CD4-positive, alpha-beta memory T cell (primary cell): ENCODE data around the gene ADAD2. TPM values are rescaled to one million over a fixed set of nuclear protein-coding genes. Genes with fewer than 3 reads are reported as not detected.
"Not testable (repeated sequence)": the region's sequence is repeated elsewhere in the genome, so short reads cannot be mapped to it uniquely, and the experiment has no call there.

Experiments
- CTCF ChIA-PET: fragments of 350-600 bp; sonication (Branson Sonifier 250); formaldehyde crosslinking; loops from one replicate; lab custom pipeline; 2021; ENCODE audit warnings: inconsistent platforms; ENCODE audit not compliant: partially characterized antibody; lab: Charles Lee
- POLR2A ChIA-PET: fragments of 350-600 bp; sonication (Branson Sonifier 250); formaldehyde crosslinking; loops from one replicate; lab custom pipeline; 2021; ENCODE audit not compliant: partially characterized antibody; lab: Charles Lee
- DNase-seq, 5 donors: peaks; one replicate each; pipeline versions ENCODE4 v3.0.0 to v3.0.0-alpha.2; 2020 to 2022; ENCODE audit warnings: mixed read lengths in 1 of 5
- H3K27ac ChIP-seq: one replicate; pipeline ENCODE4 v1.7.0; 2013; ENCODE audit warnings: low read depth, low read length
- H3K27me3 ChIP-seq: 2 replicates; pipeline ENCODE4 v1.7.0; 2013; ENCODE audit warnings: mild to moderate bottlenecking, low read length, moderate library complexity; ENCODE audit not compliant: insufficient read depth
- H3K36me3 ChIP-seq: 2 replicates; pipeline ENCODE4 v1.7.0; 2013; ENCODE audit warnings: mild to moderate bottlenecking, low read length, moderate library complexity; ENCODE audit not compliant: insufficient read depth
- H3K4me1 ChIP-seq: 2 replicates; pipeline ENCODE4 v1.7.0; 2013; ENCODE audit warnings: mild to moderate bottlenecking, low read length, moderate library complexity; ENCODE audit not compliant: insufficient read depth
- H3K4me3 ChIP-seq, 2 donors: one replicate each; pipeline ENCODE4 v1.7.0; 2013; ENCODE audit warnings: low read length in 2 of 2, mild to moderate bottlenecking in 1 of 2
- H3K9me3 ChIP-seq, 2 donors: one replicate each; pipeline ENCODE4 v1.7.0; 2013; ENCODE audit warnings: low read length in 2 of 2, control low read depth in 1 of 2; ENCODE audit not compliant: control insufficient read depth in 1 of 2
- H3K27ac Mint-ChIP-seq, 7 donors: one replicate each; pipeline ENCODE4 v1.8.0; 2020 to 2021; ENCODE audit warnings: mixed read lengths in 7 of 7, mild to moderate bottlenecking in 6 of 7, inconsistent platforms in 3 of 7, moderate library complexity in 3 of 7
- H3K27me3 Mint-ChIP-seq, 2 donors: one replicate each; pipeline ENCODE4 v1.8.0; 2020 to 2021; ENCODE audit warnings: mixed read lengths in 2 of 2
- H3K36me3 Mint-ChIP-seq, 2 donors: one replicate each; pipeline ENCODE4 v1.8.0; 2020 to 2021; ENCODE audit warnings: mixed read lengths in 2 of 2, inconsistent platforms in 1 of 2, mild to moderate bottlenecking in 1 of 2
- H3K4me1 Mint-ChIP-seq, 4 donors: one replicate each; pipeline ENCODE4 v1.8.0; 2020 to 2021; ENCODE audit warnings: mixed read lengths in 4 of 4, mild to moderate bottlenecking in 1 of 4
- H3K4me3 Mint-ChIP-seq, 8 donors: one replicate each; pipeline ENCODE4 v1.8.0; 2020 to 2021; ENCODE audit warnings: mixed read lengths in 8 of 8, mild to moderate bottlenecking in 7 of 8, moderate library complexity in 6 of 8, inconsistent platforms in 3 of 8
- H3K9me3 Mint-ChIP-seq, 8 donors: one replicate each; pipeline ENCODE4 v1.8.0; 2020 to 2021; ENCODE audit warnings: mixed read lengths in 8 of 8, mild to moderate bottlenecking in 5 of 8, inconsistent platforms in 3 of 8, moderate library complexity in 1 of 8
- intact Hi-C: fragments of 100-400 bp; cut with micrococcal nuclease; formaldehyde crosslinking; loops from one replicate; pipeline ENCODE4 v1.15.1; 2023
- polyA plus RNA-seq, 2 donors: library from polyadenylated mRNA; unstranded; fragments of 300-500 nt; fragmentation: Illumina TruSeq; gene quantifications; one replicate each; pipeline ENCODE4 v1.2.3, GENCODE V29; 2021
- total RNA-seq, 2 experiments: library from RNA; stranded (reverse); gene quantifications; one replicate each; pipeline ENCODE4 v1.2.3, GENCODE V29; 2021

Gene ADAD2
- total and polyA plus RNA-seq, 4 experiments from 2014 or later, result not detected

DNA sequence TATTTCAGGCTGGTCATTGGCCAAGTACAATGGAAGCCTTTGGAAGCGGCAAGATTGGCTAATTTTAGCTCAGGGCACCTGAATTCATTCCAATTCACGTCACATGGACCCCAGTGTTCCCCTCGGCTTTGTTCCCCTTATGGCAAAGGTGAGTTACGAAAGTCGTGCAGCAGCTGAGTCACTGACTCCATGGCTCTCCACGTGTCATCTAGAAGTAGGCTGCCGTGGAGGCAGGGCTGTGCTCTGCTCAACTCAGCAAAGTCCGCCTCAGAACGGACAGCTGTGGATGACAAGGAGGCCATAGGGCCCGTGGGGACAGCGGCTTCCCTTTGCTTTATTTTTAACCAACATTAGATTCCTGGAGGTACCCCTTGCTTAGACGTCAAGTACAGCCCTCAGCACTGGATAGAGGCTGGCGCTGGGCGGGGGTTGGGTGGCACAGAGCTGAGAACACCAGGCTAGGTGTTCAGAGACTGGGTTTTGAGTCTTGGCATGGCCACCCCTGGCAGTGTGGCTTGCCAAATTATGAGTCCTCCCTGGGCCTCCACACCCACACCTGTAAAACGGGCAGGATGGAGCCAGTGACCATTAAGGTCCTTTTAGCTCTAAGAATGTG is 23.6 kb downstream of the ADAD2 start:
- H3K4me3 Mint-ChIP-seq, result no peak overlapping the region
- ChIA-PET POLR2A (no interaction called here), CTCF (no interaction called here)
- intact Hi-C loops, result no loop called here
- Histone ChIP-seq H3K4me3 (no peak overlapping the region), H3K36me3 (no peaks in the 10 kb centered on the region), H3K27ac (no peak overlapping the region), H3K4me1 (no peaks in the 10 kb centered on the region), H3K27me3 (no peaks in the 10 kb centered on the region), H3K9me3 (no peaks in the 10 kb centered on the region)
- H3K9me3 Mint-ChIP-seq, result peaks cover 0 to 2% (median 0%) of the 10 kb centered on the region in 8 donors
- no peak overlapping the region for H3K27ac Mint-ChIP-seq
- DNase-seq, result no peak
- no peaks in the 10 kb centered on the region for H3K4me1 Mint-ChIP-seq
- peaks cover 3 to 5% of the 10 kb centered on the region in 2 donors for H3K27me3 Mint-ChIP-seq
- H3K36me3 Mint-ChIP-seq, result no peaks in the 10 kb centered on the region

DNA sequence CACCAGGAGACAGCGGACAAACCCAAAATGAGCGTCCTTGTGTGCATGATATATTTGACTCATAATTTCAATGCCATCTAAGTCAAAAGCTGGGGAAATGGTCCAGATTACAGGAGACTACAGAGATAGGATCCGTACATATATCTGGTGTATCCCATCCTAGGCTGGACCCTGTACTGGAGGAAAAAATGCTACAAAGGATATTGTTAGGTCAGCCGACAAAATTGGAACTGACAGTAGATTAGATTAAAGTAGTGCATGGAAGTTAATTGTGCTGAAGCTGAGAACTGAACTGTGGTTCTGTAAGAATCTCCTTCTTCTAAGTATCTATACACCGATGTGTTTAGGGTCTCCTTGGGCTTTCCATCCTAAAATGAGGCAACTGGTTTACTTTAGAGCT is 24.6 kb downstream of the ADAD2 start:
- POLR2A ChIA-PET, result no interaction called here
- no peaks in the 10 kb centered on the region for H3K4me1 Mint-ChIP-seq

DNA sequence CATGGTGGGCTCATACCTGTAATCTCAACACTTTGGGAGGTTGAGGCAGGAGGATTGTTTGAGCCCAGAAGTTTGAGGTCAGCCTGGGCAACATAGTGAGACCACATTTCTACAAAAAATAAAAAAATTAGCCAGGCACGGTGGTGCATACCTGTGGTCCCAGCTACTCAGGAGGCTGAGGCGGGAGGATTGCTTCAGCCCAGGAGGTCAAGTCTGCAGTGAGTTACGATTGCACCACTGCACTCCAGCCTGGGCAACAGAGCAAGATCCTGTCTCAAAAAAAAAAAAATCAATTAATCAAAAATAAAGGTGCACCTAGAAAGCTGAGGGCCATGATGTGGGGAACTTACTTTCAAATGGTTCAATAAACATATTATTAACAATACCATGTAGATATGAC is 25.2 kb downstream of the ADAD2 start:
- H3K36me3 Mint-ChIP-seq, intact Hi-C loops, POLR2A ChIA-PET, H3K4me3 ChIP-seq, DNase-seq, H3K4me1 ChIP-seq, H3K4me3 Mint-ChIP-seq, H3K36me3 ChIP-seq, H3K9me3 ChIP-seq, H3K4me1 Mint-ChIP-seq, H3K27ac Mint-ChIP-seq, H3K27ac ChIP-seq, CTCF ChIA-PET, H3K9me3 Mint-ChIP-seq, H3K27me3 Mint-ChIP-seq, H3K27me3 ChIP-seq: not testable (repeated sequence)

More for the DNA sequence above, 24.6 kb downstream of the ADAD2 start:
- Histone ChIP-seq H3K27me3 (no peaks in the 10 kb centered on the region), H3K4me3 (no peak overlapping the region), H3K9me3 (no peaks in the 10 kb centered on the region), H3K4me1 (no peaks in the 10 kb centered on the region), H3K36me3 (no peaks in the 10 kb centered on the region), H3K27ac (no peak overlapping the region)
- CTCF ChIA-PET, result no interaction called here
- no peak overlapping the region for H3K4me3 Mint-ChIP-seq
- no peaks in the 10 kb centered on the region for H3K36me3 Mint-ChIP-seq
- intact Hi-C loops, result no loop called here
- no peaks in the 10 kb centered on the region for H3K9me3 Mint-ChIP-seq
- H3K27ac Mint-ChIP-seq, result no peak overlapping the region
- peaks cover 3 to 6% of the 10 kb centered on the region in 2 donors for H3K27me3 Mint-ChIP-seq
- DNase-seq, result no peak

DNA sequence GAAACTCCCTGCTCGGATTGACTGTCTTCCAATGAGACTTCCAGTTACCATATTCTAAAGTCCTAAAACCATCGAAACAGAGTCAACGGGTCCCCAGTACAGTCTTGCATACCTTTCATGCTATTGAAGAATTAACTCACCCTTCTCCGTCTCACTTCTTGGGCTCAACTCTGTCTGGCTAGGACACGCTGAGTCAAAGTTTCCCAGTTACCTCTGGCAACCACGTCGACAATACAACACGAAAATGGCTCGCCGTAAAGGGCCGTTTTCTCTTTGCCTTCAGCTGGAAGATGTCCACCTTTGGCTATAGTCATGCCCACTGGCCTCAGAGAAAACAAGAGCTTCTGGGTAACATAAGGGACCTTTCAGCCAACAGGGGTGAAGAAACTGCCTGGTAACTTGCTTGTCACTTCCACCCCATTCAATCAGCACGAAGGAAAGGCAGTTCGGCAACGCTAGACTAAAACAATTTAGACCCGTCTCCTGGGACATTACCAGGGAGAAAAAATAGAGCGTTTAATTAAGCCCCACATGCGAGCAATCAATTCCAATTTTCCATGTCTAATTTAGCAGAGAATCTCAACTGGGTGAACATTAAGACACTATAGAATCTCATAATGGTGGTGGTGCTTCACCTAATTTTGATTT is 27.3 kb downstream of the ADAD2 start:
- DNase-seq, result no peak
- no peaks in the 10 kb centered on the region for H3K4me1 ChIP-seq
- Mint-ChIP-seq H3K27me3 (peaks cover 11 to 12% of the 10 kb centered on the region in 2 donors), H3K4me1 (no peaks in the 10 kb centered on the region), H3K27ac (no peak overlapping the region), H3K36me3 (no peaks in the 10 kb centered on the region), H3K9me3 (no peaks in the 10 kb centered on the region), H3K4me3 (no peak overlapping the region)
- POLR2A ChIA-PET, result no interaction called here
- H3K27ac ChIP-seq, result no peak overlapping the region
- H3K27me3 ChIP-seq, result no peaks in the 10 kb centered on the region
- H3K36me3 ChIP-seq, result no peaks in the 10 kb centered on the region
- CTCF ChIA-PET, result no interaction called here
- intact Hi-C loops, result no loop called here
- H3K9me3 ChIP-seq, result no peaks in the 10 kb centered on the region
- no peak overlapping the region for H3K4me3 ChIP-seq

DNA sequence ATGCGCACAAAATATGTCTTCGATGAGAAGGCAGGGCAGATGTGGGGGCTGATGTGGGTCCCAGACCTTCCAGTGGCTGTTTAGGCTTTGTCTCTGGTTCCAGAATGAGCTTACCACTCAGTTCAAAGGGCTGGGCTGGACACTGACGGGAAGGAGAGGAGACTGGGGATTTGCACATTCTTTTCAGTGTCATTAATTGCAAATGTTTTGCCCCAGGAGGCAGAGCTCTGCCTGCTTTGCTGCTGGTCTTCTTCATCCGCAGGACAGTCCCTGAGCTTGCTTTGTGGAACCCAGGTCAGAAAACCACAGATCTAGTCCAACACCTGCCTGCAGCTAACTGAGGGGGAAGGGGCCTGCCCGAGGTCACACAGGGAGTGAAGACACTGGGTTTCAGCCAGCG is 28.0 kb downstream of the ADAD2 start:
- no peaks in the 10 kb centered on the region for H3K36me3 ChIP-seq
- POLR2A ChIA-PET, result no interaction called here
- H3K9me3 ChIP-seq, result no peaks in the 10 kb centered on the region
- DNase-seq, result no peak
- Mint-ChIP-seq H3K27me3 (peaks cover 11 to 12% of the 10 kb centered on the region in 2 donors), H3K9me3 (no peaks in the 10 kb centered on the region), H3K4me3 (no peak overlapping the region), H3K27ac (no peak overlapping the region), H3K36me3 (no peaks in the 10 kb centered on the region), H3K4me1 (no peaks in the 10 kb centered on the region)
- CTCF ChIA-PET, result no interaction called here
- H3K4me1 ChIP-seq, result no peaks in the 10 kb centered on the region
- H3K27me3 ChIP-seq, result no peaks in the 10 kb centered on the region
- intact Hi-C loops, result no loop called here
- H3K27ac ChIP-seq, result no peak overlapping the region
- H3K4me3 ChIP-seq, result no peak overlapping the region

DNA sequence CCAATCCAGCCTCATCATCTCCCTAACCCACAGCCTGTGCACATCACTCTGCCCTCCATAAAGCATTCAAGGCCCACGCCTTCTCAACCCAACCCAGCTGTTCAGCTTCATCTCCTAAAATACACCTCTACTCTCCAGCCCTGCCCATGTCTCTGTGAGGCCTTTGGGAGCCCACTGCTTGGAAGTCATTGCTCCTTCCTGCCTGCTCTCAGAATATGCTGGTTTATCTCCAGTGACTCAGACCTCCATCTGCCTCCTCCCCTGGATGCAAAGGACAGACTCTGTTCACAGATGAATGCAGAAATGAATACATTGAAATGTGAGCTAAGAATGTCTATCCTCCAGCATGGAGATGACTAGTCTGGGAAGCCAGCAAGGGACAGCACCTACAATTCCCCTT is 29.9 kb downstream of the ADAD2 start:
- intact Hi-C loops, result no loop called here
- no peak overlapping the region for H3K27ac Mint-ChIP-seq
- H3K4me1 Mint-ChIP-seq, result no peaks in the 10 kb centered on the region
- H3K4me1 ChIP-seq, result no peaks in the 10 kb centered on the region
- H3K9me3 ChIP-seq, result no peaks in the 10 kb centered on the region
- no peaks in the 10 kb centered on the region for H3K9me3 Mint-ChIP-seq
- H3K4me3 ChIP-seq, result no peak overlapping the region
- H3K36me3 ChIP-seq, result no peaks in the 10 kb centered on the region
- H3K4me3 Mint-ChIP-seq, result no peak overlapping the region
- H3K36me3 Mint-ChIP-seq, result no peaks in the 10 kb centered on the region
- H3K27me3 Mint-ChIP-seq, result peaks cover 11 to 12% of the 10 kb centered on the region in 2 donors
- POLR2A ChIA-PET, result no interaction called here
- CTCF ChIA-PET, result no interaction called here
- H3K27me3 ChIP-seq, result no peaks in the 10 kb centered on the region
- no peak for DNase-seq
- H3K27ac ChIP-seq, result no peak overlapping the region

DNA sequence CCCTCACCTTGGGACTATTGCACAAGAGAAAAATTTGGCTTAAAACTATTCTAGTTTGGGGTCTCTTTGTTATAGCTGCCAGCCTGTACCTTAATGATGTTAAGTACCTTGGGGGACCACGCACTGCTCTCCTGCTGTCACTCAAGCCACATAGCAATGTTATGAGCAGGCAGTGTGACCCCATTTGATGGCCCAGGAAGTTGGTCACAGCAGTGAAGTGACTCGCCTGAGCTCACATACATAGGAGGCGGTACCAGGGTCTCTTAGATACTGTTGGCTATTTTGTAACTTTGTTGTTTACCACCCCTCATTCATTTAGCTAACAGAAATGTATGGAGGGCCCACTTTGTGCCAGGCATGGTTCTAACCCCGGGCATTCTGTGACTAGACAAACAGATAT is 32.5 kb downstream of the ADAD2 start:
- Histone ChIP-seq H3K27me3 (no peaks in the 10 kb centered on the region), H3K27ac (no peak overlapping the region), H3K4me1 (no peaks in the 10 kb centered on the region), H3K4me3 (no peak overlapping the region), H3K36me3 (no peaks in the 10 kb centered on the region), H3K9me3 (no peaks in the 10 kb centered on the region)
- H3K9me3 Mint-ChIP-seq, result no peaks in the 10 kb centered on the region
- no peak overlapping the region for H3K27ac Mint-ChIP-seq
- no peaks in the 10 kb centered on the region for H3K36me3 Mint-ChIP-seq
- ChIA-PET POLR2A (no interaction called here), CTCF (no interaction called here)
- no peak for DNase-seq
- no peak overlapping the region for H3K4me3 Mint-ChIP-seq
- peaks cover 9 to 23% of the 10 kb centered on the region in 2 donors for H3K27me3 Mint-ChIP-seq
- intact Hi-C loops, result no loop called here
- H3K4me1 Mint-ChIP-seq, result peaks cover 0 to 2% (median 0%) of the 10 kb centered on the region in 4 donors
